GM21737 (cell line): Measurements from ENCODE around the gene GRM5.
"Not testable (repeated sequence)": the region's sequence is repeated elsewhere in the genome, so short reads cannot be mapped to it uniquely, and the experiment has no call there.

Experiments used
- ATAC-seq: cut with Tn5 transposase; IDR thresholded peaks from one replicate; pipeline ENCODE4 v1.9.1; 2021; ENCODE audit warnings: mild to moderate bottlenecking, moderate library complexity; ENCODE audit not compliant: unreplicated experiment

Gene GRM5

DNA sequence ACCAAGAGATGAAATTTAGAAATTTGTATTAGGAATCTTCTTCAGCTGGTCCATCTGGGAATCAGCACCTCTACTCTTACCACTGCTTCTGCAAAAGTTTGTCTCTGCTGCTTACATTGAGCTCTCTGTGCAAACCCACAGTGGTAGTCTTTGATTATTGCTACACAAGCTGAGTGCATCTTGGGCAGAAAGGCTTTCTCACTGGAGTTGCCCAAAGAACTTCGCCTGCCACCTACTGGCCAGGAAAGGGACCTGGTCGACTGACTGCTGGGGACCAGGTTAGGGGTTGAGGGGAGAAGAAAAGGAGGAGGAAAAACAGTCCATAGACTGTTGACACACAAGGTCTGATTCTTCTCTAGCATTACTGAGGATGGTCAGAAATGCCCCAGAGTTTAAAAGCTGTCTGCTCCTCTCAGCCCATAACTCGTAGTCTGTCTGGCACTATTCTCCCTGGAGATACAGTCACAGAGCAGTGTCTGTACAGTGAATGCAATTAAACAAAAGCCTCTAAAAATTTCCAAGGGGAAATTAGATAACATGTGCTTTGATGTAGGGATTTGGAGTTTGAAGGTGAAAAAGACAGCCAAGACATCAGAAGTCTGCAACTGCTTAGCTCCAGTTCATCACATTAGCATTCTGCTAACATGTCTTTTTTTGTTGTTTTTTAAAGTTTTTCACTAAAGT, 513.3 kb downstream of the GRM5 start:
- peak; percentile 88 for ATAC-seq

DNA sequence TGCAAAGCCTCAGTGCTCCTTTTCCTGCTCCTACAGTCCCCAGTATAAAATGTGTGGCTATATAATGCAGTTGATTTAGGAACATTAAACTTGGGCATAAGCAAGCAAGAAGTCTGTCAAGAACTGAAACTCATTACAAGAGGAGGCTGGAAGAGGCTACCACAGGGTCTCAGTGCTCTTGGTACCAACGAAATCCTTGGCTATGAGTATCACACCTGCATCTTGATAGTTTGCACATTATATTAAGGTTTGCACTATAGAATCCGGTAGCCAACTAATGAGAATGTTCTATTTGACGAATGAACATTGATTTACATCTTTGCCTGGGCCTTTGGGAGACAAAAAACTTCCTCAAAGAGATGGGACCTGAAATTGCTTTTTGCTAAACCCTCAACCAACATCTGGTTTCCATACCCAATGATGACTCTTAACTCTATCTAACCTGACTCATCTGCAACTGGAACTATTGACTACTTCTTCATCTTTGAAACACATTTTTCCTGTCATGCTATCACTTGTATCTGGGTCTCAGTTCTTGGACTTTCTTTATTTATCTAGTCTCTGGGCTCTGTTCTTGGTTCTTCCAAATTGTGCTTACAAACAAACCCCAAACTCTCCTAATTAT, 521.0 kb downstream of the GRM5 start:
- no peak for ATAC-seq

DNA sequence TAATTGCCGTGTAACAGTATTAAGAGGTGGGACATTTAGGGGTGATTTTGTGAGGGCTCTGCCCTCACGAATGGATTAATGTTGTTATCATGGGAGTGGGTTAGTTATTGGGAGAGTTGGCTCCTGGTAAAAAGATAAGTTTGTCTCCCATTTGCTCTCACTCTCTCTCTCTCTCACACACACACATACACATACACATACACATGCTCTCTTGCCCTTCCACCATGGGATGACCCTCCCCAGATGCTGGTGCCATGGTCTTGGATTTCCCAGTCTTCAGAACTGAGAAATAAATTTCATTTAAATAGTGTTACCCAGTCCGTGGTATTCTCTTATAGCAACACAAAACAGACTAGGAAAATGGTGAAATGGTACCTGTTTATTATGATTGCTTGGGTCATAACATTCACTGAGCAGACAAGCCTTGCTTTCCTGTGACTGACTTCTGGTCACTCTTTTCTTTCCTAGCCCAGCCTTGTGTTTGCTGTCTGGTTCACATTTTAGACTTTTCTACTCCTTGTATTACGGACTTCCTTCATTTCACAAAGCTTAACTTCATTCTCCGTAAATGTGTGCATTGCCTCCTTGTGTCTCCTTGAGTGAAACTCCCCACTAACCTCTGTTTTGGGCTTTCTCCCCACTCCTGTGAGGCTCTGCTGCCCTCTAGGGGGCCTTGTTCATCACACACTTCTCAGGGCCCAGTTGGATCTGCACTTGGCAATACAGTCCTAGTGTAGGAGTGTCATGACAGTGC, 521.7 kb downstream of the GRM5 start:
- peak; percentile 99 for ATAC-seq

DNA sequence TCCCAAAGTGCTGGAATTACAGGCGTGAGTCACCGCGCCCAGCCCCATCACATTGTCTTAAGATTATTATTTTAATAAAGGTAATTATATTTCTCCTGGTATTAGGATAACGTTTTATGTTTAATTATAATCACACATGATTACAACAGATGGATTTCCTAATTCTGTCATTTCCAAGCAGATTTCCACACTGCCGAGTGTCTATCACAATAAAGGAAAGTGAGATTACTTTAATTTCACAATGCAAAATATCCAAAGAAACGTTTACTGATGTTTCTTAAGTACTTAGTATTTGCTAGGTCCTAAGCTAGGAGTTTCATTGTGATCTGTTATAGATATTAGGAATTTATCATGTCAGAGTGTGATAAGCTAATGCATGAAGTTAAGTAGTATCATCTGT, 524.8 kb downstream of the GRM5 start:
- ATAC-seq, result no peak

DNA sequence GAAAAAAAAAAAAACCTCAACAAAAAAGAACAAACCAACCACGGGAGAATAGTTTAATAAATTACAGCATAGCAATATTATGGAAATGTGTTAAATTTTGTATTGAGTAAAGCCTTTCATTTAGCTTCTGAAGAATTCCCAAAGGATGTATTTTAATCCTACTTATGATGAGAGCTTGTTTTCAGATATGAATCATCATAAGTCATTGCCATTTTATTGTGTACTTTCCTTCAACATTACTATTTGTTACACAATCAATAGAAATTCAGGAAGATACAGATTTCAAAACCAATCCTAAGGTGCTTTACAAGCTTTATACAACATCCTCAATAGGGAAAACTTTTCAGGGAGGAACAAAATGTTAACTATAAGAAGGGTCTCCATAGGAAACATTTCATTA, 527.7 kb downstream of the GRM5 start:
- no peak for ATAC-seq

DNA sequence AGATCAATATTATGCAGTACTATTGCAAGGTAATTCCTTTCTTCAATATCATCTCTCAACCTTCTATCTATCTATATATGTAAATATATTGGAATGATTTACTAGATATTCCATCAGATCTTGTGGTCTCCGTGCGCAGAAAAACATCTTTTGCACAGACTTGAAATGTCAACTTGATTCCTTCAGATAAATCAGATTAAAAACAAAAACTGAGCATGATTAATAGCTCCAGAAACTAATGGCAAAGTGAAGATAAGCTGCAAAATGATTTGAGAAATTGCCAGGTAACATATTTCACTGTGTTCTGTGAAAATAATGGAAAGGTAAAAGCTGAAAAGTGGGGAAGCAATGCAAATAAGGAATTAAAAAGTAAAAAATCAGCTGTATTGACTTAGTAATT, 528.2 kb downstream of the GRM5 start:
- ATAC-seq, result no peak

DNA sequence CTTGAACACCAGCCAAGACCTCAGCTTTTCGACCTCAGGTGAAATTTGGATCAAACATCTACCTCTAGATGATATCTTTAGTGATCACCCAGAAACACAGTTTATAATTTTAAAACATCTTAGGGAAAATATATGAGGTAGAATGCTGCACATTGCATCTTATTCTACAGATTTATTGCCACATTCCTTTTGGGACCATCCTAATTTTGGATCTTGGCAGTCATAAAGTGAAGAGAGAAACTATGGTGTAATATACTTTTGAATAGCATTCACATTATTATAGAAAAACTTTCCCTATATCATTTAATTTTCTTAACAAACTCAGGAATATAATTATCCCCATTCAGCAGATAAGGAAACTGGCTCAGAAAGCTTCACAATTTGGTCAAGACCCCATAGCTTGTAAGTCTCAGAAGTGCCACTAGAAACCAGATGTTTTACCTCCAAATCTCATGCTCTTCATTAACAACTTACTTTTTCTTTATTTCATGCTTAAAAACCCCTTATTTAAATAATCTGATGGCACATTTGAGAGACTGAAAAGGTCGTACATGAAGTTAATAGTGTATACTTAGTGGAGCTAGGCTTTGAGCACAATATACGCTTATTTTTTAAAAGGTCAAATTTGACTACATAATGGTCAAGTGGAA, 529.0 kb downstream of the GRM5 start:
- no peak for ATAC-seq

DNA sequence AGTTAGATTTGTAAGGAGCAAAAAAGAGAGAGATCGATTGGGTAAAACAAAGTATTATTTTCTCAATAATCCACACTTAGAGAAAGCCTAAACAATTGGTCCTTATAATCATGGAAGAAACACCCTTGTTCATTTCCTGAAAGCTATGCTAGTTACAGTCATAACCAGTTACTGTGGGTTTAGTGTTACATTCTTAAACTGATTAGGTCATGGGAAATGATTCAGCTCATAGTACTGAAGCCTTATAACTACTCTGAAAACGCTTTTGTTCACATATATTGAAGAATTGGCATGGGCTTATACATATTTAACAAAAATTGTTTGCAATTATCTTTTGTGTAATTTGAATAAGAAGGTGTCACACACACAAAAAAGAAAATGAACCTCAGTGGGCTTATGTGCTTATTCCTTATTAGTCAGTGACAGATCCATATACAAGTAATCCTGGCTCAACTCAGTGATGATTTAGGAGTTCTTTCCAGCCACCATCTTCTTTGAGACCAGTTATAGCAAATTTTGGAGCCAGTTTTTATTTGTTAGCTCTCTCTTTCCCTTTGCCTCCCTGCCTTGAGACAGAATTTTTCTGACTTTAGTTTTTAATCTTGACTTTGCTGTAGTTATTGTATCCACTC, 529.8 kb downstream of the GRM5 start:
- ATAC-seq, result no peak

DNA sequence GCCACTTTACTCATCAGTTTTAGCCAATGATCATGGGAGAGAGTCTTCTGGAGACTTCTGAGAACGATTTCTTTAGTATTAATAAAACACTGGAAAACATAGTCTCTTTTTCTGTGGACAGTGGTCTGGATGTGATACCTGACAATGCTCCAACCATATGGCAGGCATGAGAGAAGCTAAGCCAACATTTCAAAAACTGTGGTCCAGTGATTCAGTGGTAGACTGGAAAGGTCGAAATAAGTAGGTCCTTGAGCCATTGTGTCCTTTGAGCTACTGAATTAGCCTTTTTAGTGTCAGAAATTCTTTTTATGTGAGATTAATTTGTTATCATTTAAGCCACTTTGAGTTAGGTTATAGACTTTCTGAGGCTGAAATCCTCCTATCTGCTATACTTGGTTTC, 530.5 kb downstream of the GRM5 start:
- no peak for ATAC-seq

DNA sequence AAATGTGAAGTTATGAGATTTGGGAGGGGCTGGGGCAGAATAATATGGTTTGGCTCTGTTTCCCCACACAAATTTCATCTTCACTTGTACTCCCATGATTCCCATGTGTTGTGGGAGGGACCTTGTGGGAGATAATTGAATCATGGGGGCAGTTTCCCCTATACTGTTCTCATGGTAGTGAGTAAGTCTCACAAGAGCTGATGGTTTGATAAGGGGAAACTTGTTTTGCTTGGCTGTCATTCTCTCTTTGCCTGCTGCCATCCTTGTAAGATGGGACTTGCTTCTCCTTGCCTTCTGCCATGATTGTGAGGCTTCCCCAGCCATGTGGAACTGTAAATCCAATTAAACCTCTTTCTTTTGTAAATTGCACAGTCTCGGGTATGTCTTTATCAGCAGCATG, 531.1 kb downstream of the GRM5 start:
- ATAC-seq, result not testable (repeated sequence)

DNA sequence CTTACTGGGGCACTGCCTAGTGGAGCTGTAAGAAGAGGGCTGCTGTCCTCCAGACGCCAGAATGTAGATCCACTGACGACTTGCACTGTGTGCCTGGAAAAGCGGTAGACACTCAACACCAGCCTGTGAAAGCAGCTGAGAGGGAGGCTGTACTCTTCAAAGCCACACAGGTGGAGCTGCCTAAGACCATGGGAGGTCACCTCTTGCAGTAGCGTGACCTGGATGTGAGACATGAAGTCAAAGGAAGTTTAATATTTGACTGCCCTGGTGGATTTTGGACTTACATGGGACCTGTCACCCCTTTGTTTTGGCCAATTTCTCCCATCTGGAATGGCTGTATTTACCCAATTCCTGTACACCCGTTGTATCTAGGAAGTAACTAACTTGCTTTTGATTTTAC, 531.6 kb downstream of the GRM5 start:
- ATAC-seq, result no peak

DNA sequence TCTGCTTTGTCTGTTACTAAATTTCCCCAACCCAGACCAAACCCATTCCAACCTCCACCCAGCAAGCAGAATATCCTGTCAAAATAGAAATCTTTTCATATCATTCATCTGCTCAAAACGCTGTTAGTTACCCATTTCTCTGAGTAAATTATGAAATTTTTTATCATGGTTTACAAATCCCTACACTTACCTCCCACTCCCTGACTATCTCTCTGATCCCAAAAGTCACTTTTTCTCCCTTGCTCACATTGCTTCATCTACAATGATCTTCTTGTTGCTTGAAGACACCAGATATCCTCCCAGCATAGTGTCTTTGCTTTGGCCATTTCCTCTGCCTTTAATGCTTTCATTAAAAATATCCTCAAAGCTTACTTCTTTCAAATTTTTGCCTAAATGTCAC, 532.8 kb downstream of the GRM5 start:
- ATAC-seq, result no peak

DNA sequence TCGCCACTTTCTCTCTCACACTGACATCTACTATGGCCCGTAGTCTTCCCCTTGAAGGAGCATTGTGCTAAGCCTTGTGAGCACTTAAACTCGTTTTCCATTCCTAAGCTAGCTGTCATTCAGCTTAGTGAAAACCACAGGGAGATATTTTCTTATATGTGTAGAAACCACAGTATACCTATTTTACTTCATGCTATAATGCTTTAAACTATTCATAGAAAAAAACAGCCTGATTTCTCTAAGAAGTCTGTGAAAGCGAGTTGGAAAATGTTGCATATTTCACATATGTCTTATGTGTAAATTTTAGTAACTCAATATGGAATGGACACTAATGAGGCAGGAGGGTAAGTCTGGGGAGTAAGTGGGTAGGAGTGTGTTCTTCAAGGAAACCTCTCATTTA, 534.0 kb downstream of the GRM5 start:
- ATAC-seq, result no peak

DNA sequence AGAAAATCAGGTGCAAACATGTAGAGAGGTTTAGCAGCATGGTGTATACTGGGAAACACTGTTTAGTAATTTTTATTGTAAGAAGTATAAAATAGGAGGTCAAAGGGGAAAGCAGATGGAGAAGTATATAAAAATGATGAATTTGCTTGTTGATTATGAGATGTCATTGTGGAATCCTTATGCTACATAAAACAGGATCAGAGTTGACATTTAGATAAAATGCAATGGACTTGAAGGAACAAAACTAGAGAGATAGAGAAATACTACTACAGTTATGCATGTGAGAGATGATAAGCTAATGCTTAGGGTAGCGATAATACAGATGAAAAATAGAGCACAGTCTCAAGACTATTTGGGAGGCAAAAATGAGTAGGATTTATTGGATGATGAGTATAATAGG, 536.4 kb downstream of the GRM5 start:
- no peak for ATAC-seq

DNA sequence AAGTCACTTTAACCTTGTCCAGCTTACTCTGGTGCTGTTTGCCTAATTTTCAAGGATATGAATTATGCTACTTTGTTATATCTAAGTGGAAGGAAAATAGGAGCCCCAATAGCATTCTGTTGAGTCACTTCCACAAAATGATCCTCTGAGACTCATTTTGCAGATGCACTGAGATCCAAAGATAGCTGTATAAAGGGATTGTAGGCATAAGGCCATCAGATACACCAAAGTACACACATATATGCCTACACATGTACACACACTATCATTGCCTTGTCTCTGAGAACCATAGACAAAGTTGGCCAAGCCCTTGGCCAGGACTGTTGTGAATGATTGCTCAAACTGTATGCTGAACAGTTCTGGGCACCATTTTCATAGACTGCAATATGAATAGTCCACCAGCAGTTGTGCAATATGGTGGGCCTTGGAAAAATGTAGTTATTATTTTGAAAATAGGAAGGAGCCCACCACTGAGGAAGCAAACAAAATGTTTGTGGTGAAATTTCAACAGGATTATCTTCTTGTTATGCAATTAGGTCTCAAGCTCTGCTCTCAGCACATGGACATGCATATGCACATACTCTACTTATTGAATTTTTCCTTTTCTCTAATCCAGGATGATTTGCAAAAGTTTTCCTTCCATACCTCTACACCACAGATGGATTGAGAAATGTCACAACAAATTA, 542.3 kb downstream of the GRM5 start:
- no peak for ATAC-seq

DNA sequence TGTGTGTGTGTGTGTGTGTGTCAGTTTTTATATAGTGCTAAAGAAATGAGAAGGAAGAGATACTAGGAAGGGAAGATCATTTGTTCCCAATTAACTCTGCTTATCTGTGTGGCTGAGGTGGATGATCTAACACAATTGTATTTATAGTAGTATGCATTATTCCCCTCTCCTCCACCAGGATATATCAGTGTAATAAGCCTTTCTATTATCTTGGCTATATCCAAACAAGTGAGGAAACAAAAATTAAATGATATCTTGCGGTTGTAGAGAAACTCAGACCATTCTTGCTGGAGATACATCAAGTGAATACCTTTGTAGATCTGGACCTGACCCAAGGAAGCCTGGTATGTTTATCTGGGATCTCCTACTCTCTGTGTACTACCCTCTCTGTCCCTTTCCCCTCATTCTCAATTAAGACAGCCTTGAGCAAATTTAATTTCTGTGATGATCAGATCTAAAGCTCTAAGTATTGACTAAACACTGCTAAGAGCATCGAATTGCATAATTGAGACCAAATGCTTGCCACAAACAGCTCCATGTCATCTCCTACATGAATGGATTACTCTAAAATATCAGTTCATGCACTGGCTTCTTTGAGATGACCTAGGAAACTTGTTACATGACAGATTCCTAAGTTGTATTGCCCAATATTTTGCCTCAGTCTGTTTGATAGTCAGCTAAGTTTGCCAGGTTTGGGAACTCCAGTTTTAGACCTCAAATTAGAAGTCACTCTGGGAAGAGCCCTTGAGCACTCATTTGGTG, 543.0 kb downstream of the GRM5 start:
- no peak for ATAC-seq

DNA sequence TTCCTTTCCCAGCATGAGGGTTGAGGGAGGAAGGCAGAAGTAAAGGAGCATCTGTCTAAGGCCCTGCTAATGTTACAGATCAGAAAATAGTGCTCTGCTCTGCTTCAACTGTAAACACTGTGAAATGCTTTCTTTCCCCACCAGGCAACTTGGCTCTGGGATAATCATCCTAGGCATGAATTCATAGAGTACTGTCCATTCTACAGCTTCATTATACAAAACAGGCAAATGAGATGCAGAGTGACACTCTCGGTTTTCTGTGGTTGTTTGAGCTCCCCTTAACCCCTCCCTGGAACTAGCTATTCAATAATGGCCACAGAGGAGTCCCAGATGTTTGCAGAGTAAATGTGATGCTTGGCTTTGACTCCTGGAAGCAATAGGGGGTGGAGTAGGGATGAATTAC, 544.0 kb downstream of the GRM5 start:
- ATAC-seq, result no peak

DNA sequence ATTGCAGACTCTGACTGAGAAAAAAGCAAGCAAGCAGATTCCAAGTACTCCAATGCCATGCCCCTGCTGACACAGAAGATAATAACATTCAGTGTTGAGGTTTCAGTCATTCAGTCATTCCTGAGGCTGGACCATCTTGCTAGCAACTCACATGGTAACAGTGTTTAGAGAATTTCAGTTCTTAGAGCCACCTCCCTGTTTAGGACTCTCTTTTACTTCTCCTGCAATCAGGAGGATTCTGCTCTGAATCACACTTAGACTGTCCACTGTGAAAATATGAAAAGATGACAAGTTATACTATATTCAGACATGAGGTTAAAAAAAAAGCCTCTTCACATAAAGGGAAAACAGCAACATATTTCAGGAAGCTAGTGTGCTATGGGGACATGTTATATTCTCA, 544.4 kb downstream of the GRM5 start:
- no peak for ATAC-seq

DNA sequence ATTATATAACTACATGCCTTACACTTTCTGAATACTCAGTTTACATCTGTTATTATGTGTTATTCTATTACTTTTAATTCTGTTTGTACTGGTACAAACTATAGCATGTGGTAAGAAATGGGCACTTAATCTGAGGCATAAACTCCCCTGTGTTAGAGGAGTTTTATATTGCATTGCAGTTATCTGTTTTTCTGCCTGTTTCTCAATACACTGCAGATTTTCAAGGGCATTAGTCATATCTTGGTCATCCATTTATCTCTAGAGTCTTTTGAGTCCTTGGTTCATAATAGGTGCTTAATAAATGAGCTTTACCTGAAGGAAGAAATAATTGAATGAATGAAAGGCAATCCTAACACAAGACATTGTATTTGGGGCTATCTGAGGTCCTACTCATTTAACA, 545.4 kb downstream of the GRM5 start:
- no peak for ATAC-seq

DNA sequence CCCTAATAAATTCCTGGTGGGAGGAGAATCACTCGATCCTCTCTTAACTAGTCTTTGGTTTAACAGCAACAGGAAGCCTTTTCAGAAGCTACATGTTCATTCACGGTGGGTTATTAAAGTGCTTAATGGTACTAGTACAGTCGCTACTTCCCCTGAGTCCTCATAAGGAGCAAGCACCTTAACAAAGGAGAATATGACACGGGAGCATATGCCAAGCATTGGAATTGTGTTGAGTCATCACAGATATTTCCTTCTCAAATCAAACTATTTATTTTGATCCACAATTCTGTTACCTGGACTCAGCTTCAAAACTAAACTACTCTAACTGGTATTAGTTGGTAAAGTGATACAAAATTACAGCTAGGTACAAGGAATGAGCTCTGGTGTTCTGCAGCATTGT, 550.8 kb downstream of the GRM5 start:
- no peak for ATAC-seq
